Measurements from ENCODE around the gene FBLN1.
A peak's percentile ranks its signal among the peaks of the same experiment; 100 is the strongest.

Gene FBLN1, protein sequence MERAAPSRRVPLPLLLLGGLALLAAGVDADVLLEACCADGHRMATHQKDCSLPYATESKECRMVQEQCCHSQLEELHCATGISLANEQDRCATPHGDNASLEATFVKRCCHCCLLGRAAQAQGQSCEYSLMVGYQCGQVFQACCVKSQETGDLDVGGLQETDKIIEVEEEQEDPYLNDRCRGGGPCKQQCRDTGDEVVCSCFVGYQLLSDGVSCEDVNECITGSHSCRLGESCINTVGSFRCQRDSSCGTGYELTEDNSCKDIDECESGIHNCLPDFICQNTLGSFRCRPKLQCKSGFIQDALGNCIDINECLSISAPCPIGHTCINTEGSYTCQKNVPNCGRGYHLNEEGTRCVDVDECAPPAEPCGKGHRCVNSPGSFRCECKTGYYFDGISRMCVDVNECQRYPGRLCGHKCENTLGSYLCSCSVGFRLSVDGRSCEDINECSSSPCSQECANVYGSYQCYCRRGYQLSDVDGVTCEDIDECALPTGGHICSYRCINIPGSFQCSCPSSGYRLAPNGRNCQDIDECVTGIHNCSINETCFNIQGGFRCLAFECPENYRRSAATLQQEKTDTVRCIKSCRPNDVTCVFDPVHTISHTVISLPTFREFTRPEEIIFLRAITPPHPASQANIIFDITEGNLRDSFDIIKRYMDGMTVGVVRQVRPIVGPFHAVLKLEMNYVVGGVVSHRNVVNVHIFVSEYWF

DNA sequence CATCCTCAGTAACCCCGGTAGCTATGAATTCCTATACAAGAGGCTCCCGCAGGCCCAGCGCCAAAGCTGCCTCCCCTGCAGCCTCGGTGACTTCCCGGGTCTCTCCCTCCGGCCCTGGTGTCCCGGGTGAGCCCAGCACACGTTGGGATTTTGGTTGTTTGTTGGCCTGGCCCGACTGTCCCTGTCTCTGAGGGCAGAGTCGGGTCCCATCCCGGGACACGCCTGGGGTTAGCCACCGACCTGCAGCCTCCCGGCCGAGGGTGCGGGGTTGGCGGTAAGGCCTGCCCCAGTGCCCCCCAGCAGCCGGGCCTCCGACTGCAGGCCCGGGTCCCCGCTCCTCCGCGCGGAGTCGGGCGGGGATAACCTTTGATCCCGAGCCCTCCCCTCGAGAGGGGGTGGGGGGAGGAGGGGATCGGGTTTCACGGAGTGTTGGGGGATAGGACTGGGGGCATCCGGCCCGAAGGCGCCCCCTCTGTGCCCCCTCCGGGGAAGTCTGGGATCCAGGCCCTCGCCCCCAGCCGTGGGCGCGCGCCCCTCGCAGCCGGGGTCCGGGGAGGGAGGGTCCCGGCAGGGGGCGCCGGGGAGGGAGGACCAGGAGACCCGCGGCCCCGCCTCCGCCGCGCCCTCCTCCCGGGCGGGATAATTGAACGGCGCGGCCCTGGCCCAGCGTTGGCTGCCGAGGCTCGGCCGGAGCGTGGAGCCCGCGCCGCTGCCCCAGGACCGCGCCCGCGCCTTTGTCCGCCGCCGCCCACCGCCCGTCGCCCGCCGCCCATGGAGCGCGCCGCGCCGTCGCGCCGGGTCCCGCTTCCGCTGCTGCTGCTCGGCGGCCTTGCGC, at the start of gene FBLN1:
TSS of gene FBLN1 (plus strand) at position 669 of the 835 bp plus-strand sequence. CDS start at position 772, 103 bp downstream.
- no peak for DNase-seq (ENCODE audit: extremely low read depth, low read depth)
- TF ChIP-seq, protein P1, sequence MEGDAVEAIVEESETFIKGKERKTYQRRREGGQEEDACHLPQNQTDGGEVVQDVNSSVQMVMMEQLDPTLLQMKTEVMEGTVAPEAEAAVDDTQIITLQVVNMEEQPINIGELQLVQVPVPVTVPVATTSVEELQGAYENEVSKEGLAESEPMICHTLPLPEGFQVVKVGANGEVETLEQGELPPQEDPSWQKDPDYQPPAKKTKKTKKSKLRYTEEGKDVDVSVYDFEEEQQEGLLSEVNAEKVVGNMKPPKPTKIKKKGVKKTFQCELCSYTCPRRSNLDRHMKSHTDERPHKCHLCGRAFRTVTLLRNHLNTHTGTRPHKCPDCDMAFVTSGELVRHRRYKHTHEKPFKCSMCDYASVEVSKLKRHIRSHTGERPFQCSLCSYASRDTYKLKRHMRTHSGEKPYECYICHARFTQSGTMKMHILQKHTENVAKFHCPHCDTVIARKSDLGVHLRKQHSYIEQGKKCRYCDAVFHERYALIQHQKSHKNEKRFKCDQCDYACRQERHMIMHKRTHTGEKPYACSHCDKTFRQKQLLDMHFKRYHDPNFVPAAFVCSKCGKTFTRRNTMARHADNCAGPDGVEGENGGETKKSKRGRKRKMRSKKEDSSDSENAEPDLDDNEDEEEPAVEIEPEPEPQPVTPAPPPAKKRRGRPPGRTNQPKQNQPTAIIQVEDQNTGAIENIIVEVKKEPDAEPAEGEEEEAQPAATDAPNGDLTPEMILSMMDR (IDR thresholded peaks at IDR 0.05; ENCODE audit: low read depth, low read length), result peak; percentile 7; the same call in 1 of the 2 replicates

DNA sequence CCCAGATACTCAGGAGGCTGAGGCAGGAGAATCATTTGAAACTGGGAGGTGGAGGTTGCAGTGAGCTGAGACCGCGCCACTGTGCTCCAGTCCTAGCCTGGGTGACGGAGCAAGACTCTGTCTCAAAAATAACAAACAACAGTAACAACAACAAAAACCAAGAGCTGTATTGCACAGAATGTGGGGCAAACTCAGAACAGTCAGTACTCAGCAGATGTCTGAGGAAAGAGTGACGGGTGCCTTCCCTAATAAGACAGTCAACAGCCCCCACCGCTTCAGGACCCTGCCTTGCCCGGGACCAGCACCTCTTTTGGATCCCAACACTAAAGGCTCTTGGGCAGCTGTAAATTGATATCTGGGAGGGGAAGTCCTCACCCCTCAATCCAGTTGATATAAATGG, 48.9 kb upstream of the FBLN1 start:
- TF ChIP-seq, protein P1 (IDR thresholded peaks at IDR 0.05; ENCODE audit: low read depth, low read length), result no peak
- DNase-seq (ENCODE audit: extremely low read depth, low read depth), result no peak

DNA sequence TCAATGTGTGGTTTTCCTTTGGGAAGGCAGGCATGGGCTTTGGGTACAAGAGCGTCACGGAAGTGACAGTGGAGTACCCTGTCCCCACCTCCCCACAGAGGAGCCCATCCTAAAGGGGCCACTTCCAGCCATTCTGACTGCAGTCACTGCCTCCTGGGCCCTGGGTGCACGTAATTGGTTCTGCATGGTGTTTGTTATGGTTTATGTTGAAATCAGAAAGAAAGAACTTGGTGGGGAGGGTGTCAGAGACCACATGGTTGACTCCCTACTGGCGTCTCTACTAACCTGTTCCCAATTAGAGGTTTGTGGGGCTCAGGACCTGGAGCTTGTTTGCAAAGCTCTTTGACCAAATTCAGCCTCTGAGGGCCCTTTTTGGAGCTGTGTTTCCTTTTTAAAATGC, 48.4 kb upstream of the FBLN1 start:
- DNase-seq (ENCODE audit: extremely low read depth, low read depth), result peak; percentile 84
- TF ChIP-seq, protein P1 (IDR thresholded peaks at IDR 0.05; ENCODE audit: low read depth, low read length), result no peak

DNA sequence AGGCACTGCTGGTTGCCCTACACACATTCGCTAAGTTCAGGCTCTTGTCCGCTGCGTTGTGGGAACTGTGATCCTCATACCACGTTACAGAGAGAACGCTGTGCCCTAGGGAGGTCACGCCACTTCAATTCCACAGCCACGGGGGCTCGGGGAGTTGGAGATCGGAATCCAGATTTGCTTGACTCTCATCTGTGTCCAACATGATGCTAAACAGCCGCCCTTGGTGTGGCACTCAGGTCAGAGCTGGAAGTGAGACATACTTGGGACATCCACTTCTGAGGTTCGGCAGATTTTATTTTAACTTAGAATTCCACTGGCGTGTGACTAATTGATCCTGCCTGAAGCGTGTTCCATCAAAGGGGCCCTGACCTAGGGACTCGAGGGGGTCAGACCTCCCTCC, 47.5 kb upstream of the FBLN1 start:
- no peak for DNase-seq (ENCODE audit: extremely low read depth, low read depth)
- TF ChIP-seq, protein P1 (IDR thresholded peaks at IDR 0.05; ENCODE audit: low read depth, low read length), result no peak

DNA sequence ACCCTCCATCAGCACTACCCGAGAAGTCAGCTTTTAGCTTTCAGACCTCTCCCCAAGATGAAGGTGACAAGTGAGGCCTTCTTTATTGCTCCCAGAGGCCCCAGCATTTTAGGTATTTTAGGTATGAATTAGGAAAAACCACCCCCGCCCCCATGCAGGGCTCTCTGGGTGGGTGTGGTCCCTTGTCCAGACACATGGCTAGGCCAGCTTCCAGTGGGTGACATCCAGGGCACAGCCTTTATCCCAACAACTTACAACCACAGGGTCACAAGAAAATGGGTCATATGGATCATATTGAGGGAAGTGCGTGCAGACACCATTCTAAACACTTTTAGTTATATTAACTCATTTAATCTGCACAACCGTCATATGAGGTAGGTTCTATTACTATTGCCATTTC, 47.1 kb upstream of the FBLN1 start:
- DNase-seq (ENCODE audit: extremely low read depth, low read depth), result no peak
- TF ChIP-seq, protein P1 (IDR thresholded peaks at IDR 0.05; ENCODE audit: low read depth, low read length), result no peak

DNA sequence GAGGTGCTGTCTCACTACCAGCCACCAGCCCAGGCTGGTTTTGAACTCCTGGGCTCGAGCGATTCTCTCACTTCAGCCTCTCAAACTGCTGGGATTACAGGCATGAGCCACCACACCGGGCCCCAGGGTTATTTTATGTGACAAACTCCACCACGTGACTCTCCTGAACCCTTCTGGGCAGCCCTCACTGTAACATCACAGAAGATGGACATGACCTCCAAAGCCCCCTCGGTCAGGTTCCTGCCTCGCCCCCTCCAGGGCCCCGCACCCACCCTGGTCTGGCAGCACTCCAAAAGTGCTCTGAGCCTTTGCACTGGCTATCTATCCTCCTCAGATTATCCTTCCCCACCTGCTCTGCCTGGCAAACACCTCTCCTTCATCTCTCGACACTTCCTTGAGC, 45.9 kb upstream of the FBLN1 start:
- DNase-seq (ENCODE audit: extremely low read depth, low read depth), result no peak
- TF ChIP-seq, protein P1 (IDR thresholded peaks at IDR 0.05; ENCODE audit: low read depth, low read length), result no peak
